Osteocyte (in vitro differentiated cells): Measurements from ENCODE around the gene ZNF683. TPM values are rescaled to one million over a fixed set of nuclear protein-coding genes. Genes with fewer than 3 reads are reported as not detected.
"Not testable (repeated sequence)": the region's sequence is repeated elsewhere in the genome, so short reads cannot be mapped to it uniquely, and the experiment has no call there.

Experiments used
- DNase-seq: peaks from one replicate; pipeline ENCODE4 v3.0.0; 2021; ENCODE audit warnings: mixed read lengths; ENCODE audit not compliant: unreplicated experiment; ENCODE audit errors: extremely low spot score
- H3K27ac Mint-ChIP-seq: one replicate; pipeline ENCODE4 v1.8.0; 2021; ENCODE audit warnings: mild to moderate bottlenecking, mixed read lengths; ENCODE audit not compliant: unreplicated experiment
- H3K27me3 Mint-ChIP-seq: one replicate; pipeline ENCODE4 v1.8.0; 2021; ENCODE audit warnings: mixed read lengths; ENCODE audit not compliant: unreplicated experiment
- H3K36me3 Mint-ChIP-seq: one replicate; pipeline ENCODE4 v1.8.0; 2021; ENCODE audit warnings: mixed read lengths; ENCODE audit not compliant: unreplicated experiment
- H3K4me1 Mint-ChIP-seq: one replicate; pipeline ENCODE4 v1.8.0; 2021; ENCODE audit warnings: mixed read lengths; ENCODE audit not compliant: unreplicated experiment
- H3K4me3 Mint-ChIP-seq: one replicate; pipeline ENCODE4 v1.8.0; 2021; ENCODE audit warnings: mild to moderate bottlenecking, moderate library complexity, mixed read lengths; ENCODE audit not compliant: unreplicated experiment
- H3K9me3 Mint-ChIP-seq: one replicate; pipeline ENCODE4 v1.8.0; 2021; ENCODE audit warnings: mixed read lengths; ENCODE audit not compliant: unreplicated experiment
- CTCF ChIP-seq: fragments of 200-600 bp; sonication (generic); IDR thresholded peaks from 2 replicates; pipeline ENCODE4 v1.5.0; 2021; ENCODE audit warnings: antibody characterized with exemption, mild to moderate bottlenecking, moderate library complexity
- total RNA-seq: library from RNA; stranded (reverse); gene quantifications from 2 replicates; pipeline ENCODE4 v1.2.1, GENCODE V29; 2021

The ZNF683 gene
- total RNA-seq, 1 donor from 2014 or later = not detected

- peaks cover 22% of the 10 kb centered on the region for H3K27me3 Mint-ChIP-seq
- no peak overlapping the region for H3K27ac Mint-ChIP-seq
- H3K9me3 Mint-ChIP-seq = no peaks in the 10 kb centered on the region
- H3K4me3 Mint-ChIP-seq = no peak overlapping the region
- no peaks in the 10 kb centered on the region for H3K36me3 Mint-ChIP-seq
- no peak for DNase-seq
- TF ChIP-seq CTCF = no peak
- no peaks in the 10 kb centered on the region for H3K4me1 Mint-ChIP-seq
These were observed 42.3 kb downstream of the ZNF683 start for GRCh38 chr1:26330276-26330675.

GRCh38 chr1:26329380-26329779, 43.2 kb downstream of the ZNF683 start:
- H3K27me3 Mint-ChIP-seq = peaks cover 17% of the 10 kb centered on the region
- H3K36me3 Mint-ChIP-seq, H3K4me1 Mint-ChIP-seq, H3K4me3 Mint-ChIP-seq, H3K27ac Mint-ChIP-seq, H3K9me3 Mint-ChIP-seq, DNase-seq: not testable (repeated sequence)

GRCh38 chr1:26328597-26328996, 44.0 kb downstream of the ZNF683 start:
- DNase-seq = no peak
- no peak overlapping the region for H3K27ac Mint-ChIP-seq
- no peaks in the 10 kb centered on the region for H3K4me1 Mint-ChIP-seq
- H3K9me3 Mint-ChIP-seq = no peaks in the 10 kb centered on the region
- H3K27me3 Mint-ChIP-seq = peaks cover 14% of the 10 kb centered on the region
- TF ChIP-seq CTCF = no peak
- no peak overlapping the region for H3K4me3 Mint-ChIP-seq
- H3K36me3 Mint-ChIP-seq = no peaks in the 10 kb centered on the region

- Mint-ChIP-seq H3K36me3 (no peaks in the 10 kb centered on the region), H3K27me3 (peaks cover 14% of the 10 kb centered on the region), H3K9me3 (no peaks in the 10 kb centered on the region), H3K4me3 (no peak overlapping the region), H3K27ac (no peak overlapping the region), H3K4me1 (no peaks in the 10 kb centered on the region)
- TF ChIP-seq CTCF = no peak
- DNase-seq = no peak
These were observed 44.6 kb downstream of the ZNF683 start for GRCh38 chr1:26327956-26328362.

- Mint-ChIP-seq H3K4me3 (no peak overlapping the region), H3K36me3 (no peaks in the 10 kb centered on the region), H3K27ac (no peak overlapping the region), H3K9me3 (no peaks in the 10 kb centered on the region), H3K27me3 (no peaks in the 10 kb centered on the region), H3K4me1 (peaks cover 6% of the 10 kb centered on the region)
- DNase-seq = no peak
- TF ChIP-seq CTCF = no peak
These were observed 48.0 kb downstream of the ZNF683 start for GRCh38 chr1:26324550-26324949.

- TF ChIP-seq CTCF = no peak
- H3K4me3 Mint-ChIP-seq = no peak overlapping the region
These were observed 49.2 kb downstream of the ZNF683 start for GRCh38 chr1:26323382-26323781.

More at GRCh38 chr1:26323382-26323781, 49.2 kb downstream of the ZNF683 start:
- Mint-ChIP-seq H3K27me3 (no peaks in the 10 kb centered on the region), H3K9me3 (no peaks in the 10 kb centered on the region), H3K36me3 (no peaks in the 10 kb centered on the region), H3K27ac (no peak overlapping the region), H3K4me1 (peaks cover 6% of the 10 kb centered on the region)
- DNase-seq = no peak
